ENCODE data around the gene DSTN. TPM values are rescaled to one million over a fixed set of nuclear protein-coding genes. Genes with fewer than 3 reads are reported as not detected.

DSTN gene
- total RNA-seq, 2 donors from 2014 or later = 42.9 to 45.8 TPM

DNA sequence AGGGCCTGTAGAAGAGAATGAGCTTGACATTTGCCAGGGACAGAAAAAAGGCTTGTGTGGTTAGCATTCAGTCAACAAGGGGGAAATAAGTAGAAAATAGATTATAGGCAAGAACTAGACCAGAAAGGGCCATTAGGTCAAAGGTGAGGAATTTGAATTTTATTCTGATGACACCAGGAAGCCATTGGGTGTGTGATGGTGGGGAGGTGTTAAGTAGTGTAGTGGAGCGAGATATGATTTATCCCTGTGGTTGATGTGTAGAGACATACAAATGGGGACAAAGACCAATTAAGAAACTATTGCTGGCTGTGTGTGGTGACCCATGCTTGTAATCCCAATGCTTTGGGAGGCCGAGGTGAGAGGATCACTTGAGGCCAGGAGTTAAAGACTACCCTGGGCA, 11.0 kb downstream of the DSTN start:
- H3K27me3 Mint-ChIP-seq = no peaks in the 10 kb centered on the region
- H3K4me3 Mint-ChIP-seq = no peak overlapping the region
- H3K36me3 Mint-ChIP-seq (ENCODE audit: low read depth) = peaks cover 8% of the 10 kb centered on the region
- no peak for ATAC-seq (replicated peaks)
- peaks cover 14% of the 10 kb centered on the region for H3K4me1 Mint-ChIP-seq
- no peak overlapping the region for H3K27ac Mint-ChIP-seq
- H3K9me3 Mint-ChIP-seq = no peaks in the 10 kb centered on the region

DNA sequence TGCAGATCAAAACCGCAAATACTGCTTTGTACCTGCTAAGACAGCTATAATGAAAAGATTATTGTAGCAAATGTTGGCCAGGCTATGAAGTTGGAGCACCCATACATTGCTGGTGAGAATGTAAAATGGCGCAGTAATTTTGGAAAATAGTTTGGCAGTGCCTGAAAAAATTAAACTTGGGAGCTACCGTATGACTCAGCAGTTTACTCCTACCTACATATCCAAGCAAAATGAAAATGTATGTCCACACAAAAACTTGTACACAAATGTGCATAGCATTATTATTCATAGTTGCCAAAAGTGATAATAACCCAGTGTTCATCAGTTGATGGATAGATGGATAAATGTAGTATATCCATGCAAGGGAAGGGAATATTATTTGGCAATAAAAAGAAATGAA, 13.3 kb downstream of the DSTN start:
- no peak overlapping the region for H3K27ac Mint-ChIP-seq
- no peaks in the 10 kb centered on the region for H3K36me3 Mint-ChIP-seq (ENCODE audit: low read depth)
- no peaks in the 10 kb centered on the region for H3K27me3 Mint-ChIP-seq
- peaks cover 19% of the 10 kb centered on the region for H3K4me1 Mint-ChIP-seq
- no peak for ATAC-seq (replicated peaks)
- H3K9me3 Mint-ChIP-seq = no peaks in the 10 kb centered on the region
- no peak overlapping the region for H3K4me3 Mint-ChIP-seq

DNA sequence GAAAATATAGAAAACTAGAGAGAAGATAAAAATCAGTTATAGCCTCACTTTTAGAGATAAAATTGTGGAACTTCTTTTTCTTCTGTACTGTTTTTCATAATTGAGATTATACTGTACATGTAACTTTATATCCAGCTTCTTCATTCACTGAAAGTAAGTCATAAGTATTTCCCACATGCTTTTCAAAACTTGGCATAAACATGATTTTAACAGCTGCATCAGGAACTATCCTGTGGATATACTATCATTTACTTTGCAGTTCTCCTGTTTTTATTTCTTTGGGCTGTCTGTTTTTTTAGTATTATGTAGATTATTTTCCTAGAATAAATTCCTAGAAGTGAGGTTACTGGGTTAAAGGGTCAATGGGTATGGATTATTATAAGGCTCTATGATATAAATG, 14.8 kb downstream of the DSTN start:
- H3K27ac Mint-ChIP-seq = no peak overlapping the region

DNA sequence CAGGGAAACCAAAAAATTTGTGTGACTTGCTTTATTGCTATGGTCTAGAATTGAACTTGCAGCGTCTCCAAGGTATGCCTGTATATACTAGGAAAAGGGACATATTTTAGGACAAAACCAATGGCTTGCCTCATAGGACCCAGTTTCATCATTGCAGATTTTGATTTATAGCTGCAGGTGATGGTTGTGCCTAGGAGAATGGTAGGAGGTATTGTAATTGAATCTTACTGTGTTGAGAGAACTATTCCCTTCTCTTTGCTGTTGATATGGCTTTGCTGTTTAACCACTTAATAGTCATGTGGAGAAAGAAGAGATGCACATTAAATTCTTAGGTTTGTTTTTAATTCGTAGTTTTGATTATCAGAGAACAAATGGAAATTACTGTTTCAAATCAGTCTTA, 16.4 kb downstream of the DSTN start:
- Mint-ChIP-seq H3K27me3 (no peaks in the 10 kb centered on the region), H3K9me3 (no peaks in the 10 kb centered on the region), H3K27ac (no peak overlapping the region), H3K4me1 (peaks cover 12% of the 10 kb centered on the region), H3K4me3 (no peak overlapping the region), H3K36me3 (ENCODE audit: low read depth) (no peaks in the 10 kb centered on the region)
- ATAC-seq (replicated peaks) = no peak

More for the DNA sequence above, 14.8 kb downstream of the DSTN start:
- H3K4me3 Mint-ChIP-seq = no peak overlapping the region
- no peaks in the 10 kb centered on the region for H3K27me3 Mint-ChIP-seq
- no peaks in the 10 kb centered on the region for H3K36me3 Mint-ChIP-seq (ENCODE audit: low read depth)
- peaks cover 17% of the 10 kb centered on the region for H3K4me1 Mint-ChIP-seq
- no peak for ATAC-seq (replicated peaks)
- H3K9me3 Mint-ChIP-seq = no peaks in the 10 kb centered on the region

DNA sequence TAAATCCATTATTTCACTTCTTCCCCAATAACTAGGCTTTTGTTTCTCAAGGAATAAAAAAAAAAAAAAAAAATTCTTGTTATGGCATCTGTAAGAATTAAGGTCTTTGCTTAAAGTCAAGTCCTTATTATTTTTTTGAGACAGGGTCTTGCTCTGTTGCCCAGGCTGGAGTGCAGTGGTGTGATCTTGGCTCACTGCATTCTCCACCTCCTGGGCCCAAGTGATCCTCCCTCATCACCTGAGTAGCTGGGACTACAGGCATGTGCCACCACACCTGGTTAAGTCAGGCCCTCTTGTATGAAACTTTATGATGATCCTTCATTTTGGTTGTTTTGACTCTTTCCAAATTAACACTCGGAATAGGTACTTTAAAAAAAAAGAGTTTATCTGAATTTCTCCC, 17.3 kb downstream of the DSTN start:
- H3K4me1 Mint-ChIP-seq = peaks cover 11% of the 10 kb centered on the region
- H3K9me3 Mint-ChIP-seq = no peaks in the 10 kb centered on the region
- no peak for ATAC-seq (replicated peaks)
- H3K36me3 Mint-ChIP-seq (ENCODE audit: low read depth) = peaks cover 6% of the 10 kb centered on the region
- H3K4me3 Mint-ChIP-seq = no peak overlapping the region
- no peak overlapping the region for H3K27ac Mint-ChIP-seq
- H3K27me3 Mint-ChIP-seq = no peaks in the 10 kb centered on the region

DNA sequence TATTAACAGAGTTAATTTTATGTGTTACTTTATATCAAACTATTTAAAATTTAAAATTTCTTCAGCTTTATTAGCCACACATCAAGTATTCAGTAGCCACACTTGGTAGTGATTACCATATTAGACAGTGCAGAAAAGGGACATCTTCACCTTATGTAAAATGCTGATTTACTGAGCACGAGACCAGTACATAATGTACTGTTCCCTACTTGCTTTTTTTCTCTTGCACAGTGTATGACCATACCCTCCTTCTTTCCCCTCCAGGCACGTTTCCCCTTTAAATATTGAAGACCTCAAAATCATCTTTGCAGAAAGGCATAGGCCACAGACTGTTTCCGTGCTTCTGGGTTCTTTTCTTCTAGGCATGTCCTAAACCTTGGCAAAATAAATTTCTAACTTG, 17.9 kb downstream of the DSTN start:
- ATAC-seq (replicated peaks) = no peak
- peaks cover 9% of the 10 kb centered on the region for H3K4me1 Mint-ChIP-seq
- no peaks in the 10 kb centered on the region for H3K9me3 Mint-ChIP-seq
- H3K4me3 Mint-ChIP-seq = no peak overlapping the region
- H3K36me3 Mint-ChIP-seq (ENCODE audit: low read depth) = peaks cover 6% of the 10 kb centered on the region
- H3K27me3 Mint-ChIP-seq = no peaks in the 10 kb centered on the region
- H3K27ac Mint-ChIP-seq = no peak overlapping the region

DNA sequence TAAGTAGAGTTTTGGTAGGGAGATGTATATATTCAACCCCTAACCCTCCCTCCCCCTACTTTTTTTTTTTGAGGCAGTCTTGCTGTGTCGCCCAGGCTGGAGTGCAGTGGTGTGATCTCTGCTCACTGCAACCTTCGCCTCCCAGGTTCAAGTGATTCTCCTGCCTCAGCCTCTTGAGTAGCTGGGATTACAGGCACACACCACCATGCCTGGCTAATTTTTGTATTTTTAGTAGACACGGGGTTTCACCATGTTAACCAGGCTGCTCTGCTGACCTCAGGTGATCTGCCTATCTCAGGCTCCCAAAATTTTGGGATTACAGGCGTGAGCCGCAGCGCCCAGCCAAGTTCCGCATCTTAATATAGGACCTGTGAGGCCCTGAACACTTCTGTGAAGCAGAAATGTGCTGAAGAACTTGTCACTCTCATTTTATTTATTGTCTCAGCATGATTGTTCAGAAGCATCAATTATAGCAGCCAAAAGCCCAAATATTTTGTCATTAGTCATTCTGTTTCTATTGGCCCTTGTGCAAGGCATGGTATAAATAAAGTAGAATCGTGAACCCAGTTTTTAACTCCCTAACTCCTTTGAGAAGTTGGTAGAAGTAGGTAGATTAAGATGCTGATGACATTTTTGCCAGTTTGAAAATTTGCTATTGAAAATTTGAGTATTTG, 19.4 kb downstream of the DSTN start:
- Mint-ChIP-seq H3K9me3 (no peaks in the 10 kb centered on the region), H3K36me3 (ENCODE audit: low read depth) (peaks cover 6% of the 10 kb centered on the region), H3K4me1 (peaks cover 12% of the 10 kb centered on the region), H3K27me3 (no peaks in the 10 kb centered on the region), H3K27ac (no peak overlapping the region), H3K4me3 (no peak overlapping the region)
- no peak for ATAC-seq (replicated peaks)

DNA sequence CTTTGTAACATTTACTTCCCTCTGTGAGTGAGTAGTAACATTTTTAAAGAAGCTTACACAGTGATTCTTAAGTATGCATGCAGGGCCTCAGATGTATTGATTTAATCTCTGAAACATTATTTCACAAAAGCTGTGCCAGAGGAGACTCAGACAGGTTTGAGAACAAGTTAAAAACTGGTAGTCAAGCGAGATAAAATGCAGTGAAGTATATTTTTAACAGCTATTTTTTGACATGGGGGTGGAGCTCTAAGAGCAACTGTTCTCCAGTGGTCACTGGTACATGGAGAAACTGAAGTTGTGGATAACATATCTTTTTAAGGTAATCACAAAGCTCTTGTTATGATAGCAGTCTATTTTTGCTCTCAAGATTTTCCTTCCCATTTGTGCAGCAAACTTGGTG, 20.4 kb downstream of the DSTN start:
- H3K4me1 Mint-ChIP-seq = peaks cover 18% of the 10 kb centered on the region
- ATAC-seq (replicated peaks) = no peak
- no peaks in the 10 kb centered on the region for H3K9me3 Mint-ChIP-seq
- H3K27me3 Mint-ChIP-seq = no peaks in the 10 kb centered on the region
- H3K36me3 Mint-ChIP-seq (ENCODE audit: low read depth) = peaks cover 6% of the 10 kb centered on the region
- H3K27ac Mint-ChIP-seq = no peak overlapping the region
- H3K4me3 Mint-ChIP-seq = no peak overlapping the region

DNA sequence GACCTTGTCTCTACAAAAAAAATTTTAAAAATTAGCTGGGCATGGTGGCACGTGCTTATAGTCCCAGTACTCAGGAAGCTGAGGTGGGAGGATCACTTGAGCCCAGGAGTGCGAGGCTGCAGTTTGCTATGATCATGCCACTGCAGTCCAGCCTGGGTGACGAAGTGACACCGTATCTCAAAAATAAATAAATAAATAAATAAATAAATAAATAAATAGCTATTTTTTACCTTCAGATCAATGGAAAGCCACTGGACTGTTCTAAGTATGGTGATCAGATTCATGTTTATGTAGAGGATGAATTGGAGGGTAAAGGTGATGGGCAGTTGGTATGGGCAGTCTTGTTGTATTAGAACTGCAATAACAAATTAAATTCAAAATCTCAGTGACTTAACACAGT, 24.0 kb downstream of the DSTN start:
- no peak for ATAC-seq (replicated peaks)
- Mint-ChIP-seq H3K4me1 (peaks cover 23% of the 10 kb centered on the region), H3K9me3 (no peaks in the 10 kb centered on the region), H3K36me3 (ENCODE audit: low read depth) (peaks cover 6% of the 10 kb centered on the region), H3K27ac (no peak overlapping the region), H3K4me3 (no peak overlapping the region), H3K27me3 (no peaks in the 10 kb centered on the region)

DNA sequence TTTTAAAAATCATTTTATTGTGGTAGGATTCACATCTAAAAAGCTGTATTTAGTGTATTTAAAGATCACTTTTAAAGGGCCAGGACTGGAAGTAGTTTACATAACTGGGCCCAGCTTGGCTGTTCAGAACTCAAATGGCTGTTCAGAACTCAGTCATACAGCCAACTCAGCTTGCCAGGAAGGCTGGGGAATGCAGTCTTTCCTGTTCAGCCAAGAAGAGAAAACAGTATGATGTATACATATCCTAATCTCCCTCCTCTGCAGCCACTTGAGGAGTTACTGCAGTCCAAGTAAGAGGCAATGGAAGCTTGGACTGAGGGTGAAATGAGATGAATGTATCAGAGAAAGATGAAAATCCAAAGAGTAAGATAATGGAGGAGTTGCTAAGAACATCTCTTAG, 24.6 kb downstream of the DSTN start:
- no peak overlapping the region for H3K4me3 Mint-ChIP-seq
- H3K27me3 Mint-ChIP-seq = no peaks in the 10 kb centered on the region
- no peaks in the 10 kb centered on the region for H3K9me3 Mint-ChIP-seq
- peaks cover 6% of the 10 kb centered on the region for H3K36me3 Mint-ChIP-seq (ENCODE audit: low read depth)
- ATAC-seq (replicated peaks) = no peak
- H3K4me1 Mint-ChIP-seq = peaks cover 23% of the 10 kb centered on the region
- peak overlapping the region; percentile 58 for H3K27ac Mint-ChIP-seq

DNA sequence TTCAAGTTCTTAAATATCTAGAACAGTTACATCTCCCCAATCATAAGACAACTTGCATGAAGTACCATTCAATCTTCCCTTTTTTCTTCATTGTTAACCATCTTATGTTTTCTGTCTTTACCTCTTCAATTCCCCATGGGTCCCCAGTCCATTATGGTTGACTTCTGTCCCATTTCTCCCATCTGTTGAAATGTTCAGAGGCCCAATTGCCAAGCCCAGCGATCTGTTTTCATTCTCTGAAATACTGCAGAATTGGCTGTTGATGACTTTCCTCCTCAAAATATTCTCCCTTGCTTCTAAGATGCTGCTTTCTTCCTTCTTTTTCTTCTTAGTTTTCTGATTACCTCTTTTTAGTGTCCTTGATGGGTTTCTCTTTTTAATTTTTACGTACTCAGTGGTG, 26.0 kb downstream of the DSTN start:
- ATAC-seq (replicated peaks) = no peak
- Mint-ChIP-seq H3K4me3 (no peak overlapping the region), H3K27ac (peak overlapping the region; percentile 39)

DNA sequence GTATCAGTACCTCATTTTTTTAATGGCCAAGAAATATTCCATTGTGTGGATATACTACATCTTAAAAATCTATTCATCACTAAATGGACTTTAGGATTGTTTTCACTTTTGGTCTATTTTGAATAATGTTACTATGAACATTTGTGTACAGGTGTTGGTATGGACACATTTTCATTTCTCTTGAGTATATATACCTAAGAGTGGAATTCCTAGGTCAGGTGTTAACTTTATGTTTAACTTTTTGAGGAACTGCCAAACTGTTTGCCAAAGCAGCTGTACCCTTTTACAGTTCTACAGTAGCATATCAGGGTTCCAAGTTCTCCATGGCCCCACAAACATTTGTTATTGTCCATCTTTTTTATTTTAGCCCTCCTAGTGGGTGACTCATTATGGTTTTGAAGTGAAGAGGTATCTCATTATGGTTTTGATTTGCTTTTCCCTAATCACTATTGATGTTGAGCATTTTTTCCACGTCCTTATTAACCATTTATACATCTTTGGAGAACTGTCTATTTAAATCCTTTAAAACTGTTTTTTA, 28.2 kb downstream of the DSTN start:
- peaks cover 18% of the 10 kb centered on the region for H3K36me3 Mint-ChIP-seq (ENCODE audit: low read depth)
- H3K4me3 Mint-ChIP-seq = no peak overlapping the region
- H3K4me1 Mint-ChIP-seq = peaks cover 27% of the 10 kb centered on the region
- H3K9me3 Mint-ChIP-seq = no peaks in the 10 kb centered on the region
- H3K27ac Mint-ChIP-seq = no peak overlapping the region
- H3K27me3 Mint-ChIP-seq = no peaks in the 10 kb centered on the region
- ATAC-seq (replicated peaks) = no peak

More for the DNA sequence above, 26.0 kb downstream of the DSTN start:
- H3K27me3 Mint-ChIP-seq = no peaks in the 10 kb centered on the region
- H3K4me1 Mint-ChIP-seq = peaks cover 23% of the 10 kb centered on the region
- no peaks in the 10 kb centered on the region for H3K9me3 Mint-ChIP-seq
- peaks cover 11% of the 10 kb centered on the region for H3K36me3 Mint-ChIP-seq (ENCODE audit: low read depth)

DNA sequence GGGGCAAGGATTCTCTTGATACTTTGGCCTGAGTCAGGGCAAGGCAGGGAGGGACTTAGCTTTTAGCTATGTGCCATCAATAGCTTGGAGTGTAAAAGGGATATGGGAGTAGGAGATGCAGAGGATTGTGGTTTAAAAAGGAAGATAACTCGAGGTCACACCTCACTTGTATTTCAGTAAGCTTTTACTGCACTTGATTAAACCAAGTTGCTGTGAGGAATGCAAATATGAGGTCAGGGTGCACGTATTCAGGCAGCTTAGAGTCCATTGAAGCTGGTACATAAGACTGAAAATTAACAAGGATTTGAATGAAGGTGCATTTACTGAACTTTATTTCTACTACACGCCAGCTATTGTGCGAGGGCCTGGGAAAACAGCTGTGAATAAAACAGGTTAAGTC, 32.1 kb downstream of the DSTN start:
- Mint-ChIP-seq H3K36me3 (ENCODE audit: low read depth) (peaks cover 44% of the 10 kb centered on the region), H3K9me3 (no peaks in the 10 kb centered on the region), H3K27ac (peak overlapping the region; percentile 66), H3K4me3 (no peak overlapping the region), H3K4me1 (peaks cover 10% of the 10 kb centered on the region), H3K27me3 (no peaks in the 10 kb centered on the region)
- ATAC-seq (replicated peaks) = no peak

DNA sequence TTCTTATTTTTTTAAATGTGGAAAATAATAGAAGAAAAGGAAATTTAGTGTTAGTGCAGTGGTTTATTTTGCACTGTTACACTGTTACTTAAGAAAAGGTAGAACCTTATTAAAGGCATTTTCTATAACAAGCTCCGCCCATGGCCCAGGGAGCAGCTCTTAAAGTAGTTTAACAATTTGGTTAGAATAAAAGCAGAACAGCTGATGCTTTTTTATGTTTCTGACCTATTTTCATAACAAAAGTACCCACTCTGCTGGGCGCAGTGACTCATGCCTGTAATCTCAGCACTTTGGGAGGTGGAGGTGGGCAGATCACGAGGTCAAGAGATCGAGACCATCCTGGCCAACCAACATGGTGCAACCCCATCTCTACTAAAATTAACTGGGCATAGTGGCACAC, 32.6 kb downstream of the DSTN start:
- no peaks in the 10 kb centered on the region for H3K9me3 Mint-ChIP-seq
- peaks cover 46% of the 10 kb centered on the region for H3K36me3 Mint-ChIP-seq (ENCODE audit: low read depth)
- peaks cover 10% of the 10 kb centered on the region for H3K4me1 Mint-ChIP-seq
- H3K4me3 Mint-ChIP-seq = no peak overlapping the region
- H3K27ac Mint-ChIP-seq = no peak overlapping the region
- H3K27me3 Mint-ChIP-seq = no peaks in the 10 kb centered on the region
- ATAC-seq (replicated peaks) = no peak

DNA sequence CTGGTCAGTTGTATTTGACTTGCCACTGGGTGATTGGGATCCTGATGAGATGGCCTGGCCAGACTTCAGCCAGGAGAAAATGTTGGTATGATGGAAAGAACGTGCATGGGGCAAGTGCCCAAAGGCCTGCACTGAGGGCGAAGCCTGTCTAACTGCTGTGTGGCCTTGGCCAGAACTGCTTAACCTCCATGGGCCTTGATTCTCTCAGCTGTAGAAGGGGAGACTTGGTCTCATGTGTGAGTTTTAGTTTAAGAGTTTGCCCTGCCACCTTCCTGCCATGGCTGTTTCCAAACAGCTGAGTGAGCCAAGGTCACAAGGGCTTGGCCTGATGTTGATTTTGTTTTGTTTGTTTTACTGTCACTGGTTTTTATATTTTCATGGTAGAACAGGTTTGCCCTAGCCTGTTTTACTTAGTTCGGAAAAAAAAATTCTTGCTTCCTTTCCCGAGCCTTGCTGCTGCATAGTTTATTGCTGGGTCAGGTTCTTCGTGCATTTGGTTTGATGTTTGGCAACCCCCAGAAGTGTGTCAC, 35.3 kb downstream of the DSTN start:
- ATAC-seq (replicated peaks) = no peak
- peaks cover 54% of the 10 kb centered on the region for H3K36me3 Mint-ChIP-seq (ENCODE audit: low read depth)
- H3K27me3 Mint-ChIP-seq = no peaks in the 10 kb centered on the region
- peaks cover 20% of the 10 kb centered on the region for H3K4me1 Mint-ChIP-seq
- no peaks in the 10 kb centered on the region for H3K9me3 Mint-ChIP-seq
- H3K27ac Mint-ChIP-seq = no peak overlapping the region
- H3K4me3 Mint-ChIP-seq = no peak overlapping the region

Data from activated T-helper 17 cell treated with anti-CD3 and anti-CD28 coated beads, Interleukin-2, amount 50 U/mL, for 72 hours (primary cell).